Endothelial cell (in vitro differentiated cells): Measurements from ENCODE around the gene KRTAP6-1. TPM values are rescaled to one million over a fixed set of nuclear protein-coding genes. Genes with fewer than 3 reads are reported as not detected.

ENCODE experiments used
- DNase-seq: peaks from one replicate; pipeline ENCODE4 v3.0.0; 2021; ENCODE audit warnings: low spot score
- H3K27ac Mint-ChIP-seq: one replicate; pipeline ENCODE4 v1.8.0; 2021; ENCODE audit warnings: mixed read lengths, inconsistent platforms; ENCODE audit not compliant: unreplicated experiment
- H3K27me3 Mint-ChIP-seq: one replicate; pipeline ENCODE4 v1.8.0; 2021; ENCODE audit warnings: mild to moderate bottlenecking, moderate library complexity, mixed read lengths, inconsistent platforms; ENCODE audit not compliant: unreplicated experiment
- H3K36me3 Mint-ChIP-seq: one replicate; pipeline ENCODE4 v1.8.0; 2021; ENCODE audit warnings: mild to moderate bottlenecking, low read depth, mixed read lengths, inconsistent platforms; ENCODE audit not compliant: unreplicated experiment
- H3K4me1 Mint-ChIP-seq: one replicate; pipeline ENCODE4 v1.8.0; 2021; ENCODE audit warnings: mild to moderate bottlenecking, mixed read lengths, inconsistent platforms; ENCODE audit not compliant: unreplicated experiment
- H3K4me3 Mint-ChIP-seq: one replicate; pipeline ENCODE4 v1.8.0; 2021; ENCODE audit warnings: mild to moderate bottlenecking, mixed read lengths, inconsistent platforms; ENCODE audit not compliant: unreplicated experiment
- H3K9me3 Mint-ChIP-seq: one replicate; pipeline ENCODE4 v1.8.0; 2021; ENCODE audit warnings: mixed read lengths, inconsistent platforms; ENCODE audit not compliant: unreplicated experiment
- total RNA-seq: library from RNA; stranded (reverse); fragmentation: NEBNext Ultra II Directional; extraction: Animal tissue kit (Norgen Biotek cat#: 25700); gene quantifications from one replicate; pipeline ENCODE4 v1.2.1, GENCODE V29; 2021; ENCODE audit not compliant: unreplicated experiment
- TF ChIP-seq, protein P1 (sequence below): fragments of 200-600 bp; sonication (generic); IDR thresholded peaks from one replicate; pipeline ENCODE4 v1.5.0; 2021; ENCODE audit warnings: antibody characterized with exemption; ENCODE audit not compliant: unreplicated experiment

KRTAP6-1 gene
- total RNA-seq, 1 donor from 2014 or later = not detected

- TF ChIP-seq, protein P1, sequence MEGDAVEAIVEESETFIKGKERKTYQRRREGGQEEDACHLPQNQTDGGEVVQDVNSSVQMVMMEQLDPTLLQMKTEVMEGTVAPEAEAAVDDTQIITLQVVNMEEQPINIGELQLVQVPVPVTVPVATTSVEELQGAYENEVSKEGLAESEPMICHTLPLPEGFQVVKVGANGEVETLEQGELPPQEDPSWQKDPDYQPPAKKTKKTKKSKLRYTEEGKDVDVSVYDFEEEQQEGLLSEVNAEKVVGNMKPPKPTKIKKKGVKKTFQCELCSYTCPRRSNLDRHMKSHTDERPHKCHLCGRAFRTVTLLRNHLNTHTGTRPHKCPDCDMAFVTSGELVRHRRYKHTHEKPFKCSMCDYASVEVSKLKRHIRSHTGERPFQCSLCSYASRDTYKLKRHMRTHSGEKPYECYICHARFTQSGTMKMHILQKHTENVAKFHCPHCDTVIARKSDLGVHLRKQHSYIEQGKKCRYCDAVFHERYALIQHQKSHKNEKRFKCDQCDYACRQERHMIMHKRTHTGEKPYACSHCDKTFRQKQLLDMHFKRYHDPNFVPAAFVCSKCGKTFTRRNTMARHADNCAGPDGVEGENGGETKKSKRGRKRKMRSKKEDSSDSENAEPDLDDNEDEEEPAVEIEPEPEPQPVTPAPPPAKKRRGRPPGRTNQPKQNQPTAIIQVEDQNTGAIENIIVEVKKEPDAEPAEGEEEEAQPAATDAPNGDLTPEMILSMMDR = no peak
- DNase-seq = no peak
- H3K4me3 Mint-ChIP-seq = no peak within 1 kb of the TSS
- no peaks in the 10 kb centered on the region for H3K27me3 Mint-ChIP-seq
- peaks cover 9% of the 10 kb centered on the region for H3K36me3 Mint-ChIP-seq
- no peaks in the 10 kb centered on the region for H3K4me1 Mint-ChIP-seq
- no peaks in the 10 kb centered on the region for H3K9me3 Mint-ChIP-seq
- no peak within 1 kb of the TSS for H3K27ac Mint-ChIP-seq
Measured at GRCh38 chr21:30620522-30620921, 6.8 kb upstream of the KRTAP6-1 start, which contains the start of gene KRTAP20-4. Gene KRTAP20-4, plus strand, starts transcription at chr21:30620627.

DNA sequence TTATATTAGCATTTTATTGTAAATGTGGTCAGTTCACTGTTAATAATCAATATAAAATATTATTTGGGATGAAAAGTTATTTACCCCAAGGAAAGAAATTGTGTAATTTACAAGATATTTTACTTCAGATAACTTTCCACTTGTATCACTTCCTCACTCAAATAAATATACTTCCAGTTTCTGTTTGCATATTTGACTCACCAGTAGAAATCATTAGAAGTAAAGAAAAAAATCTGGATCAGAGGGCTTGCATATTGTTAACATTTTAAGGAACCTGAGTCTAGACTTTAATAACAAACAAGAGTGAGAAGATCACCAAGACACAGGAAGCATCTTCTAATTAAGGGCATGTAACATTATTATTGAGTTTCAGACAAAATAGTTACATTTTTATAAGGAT, 6.3 kb upstream of the KRTAP6-1 start:
- no peaks in the 10 kb centered on the region for H3K4me1 Mint-ChIP-seq
- TF ChIP-seq, protein P1 = no peak
- no peak overlapping the region for H3K27ac Mint-ChIP-seq
- no peaks in the 10 kb centered on the region for H3K9me3 Mint-ChIP-seq
- H3K4me3 Mint-ChIP-seq = no peak overlapping the region
- no peaks in the 10 kb centered on the region for H3K27me3 Mint-ChIP-seq
- H3K36me3 Mint-ChIP-seq = peaks cover 9% of the 10 kb centered on the region
- DNase-seq = no peak

DNA sequence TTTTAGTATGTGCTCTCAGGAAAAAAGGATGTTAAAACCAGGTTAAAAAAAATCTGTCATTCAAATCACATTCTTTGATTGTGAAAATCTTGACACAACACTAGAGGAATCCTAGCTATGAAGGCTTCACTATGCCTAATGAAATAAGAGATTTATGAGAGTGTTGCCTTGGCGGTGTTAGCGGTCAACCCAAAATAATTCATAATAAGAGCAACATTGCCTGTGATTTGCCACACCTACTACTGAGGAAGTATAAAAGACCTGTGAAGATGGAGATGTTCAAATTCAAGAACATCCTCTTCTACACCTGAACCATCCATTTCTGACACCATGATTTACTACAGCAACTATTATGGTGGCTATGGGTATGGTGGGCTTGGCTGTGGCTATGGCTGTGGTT, 2.4 kb upstream of the KRTAP6-1 start, which contains the start of gene KRTAP20-1:
KRTAP20-1 (plus strand) TSS at position 301 of the 400 bp plus-strand sequence; CDS start at position 331, 30 bp downstream.
- Mint-ChIP-seq H3K27ac (no peak within 1 kb of the TSS), H3K4me3 (no peak within 1 kb of the TSS), H3K36me3 (no peaks in the 10 kb centered on the region), H3K27me3 (no peaks in the 10 kb centered on the region), H3K4me1 (no peaks in the 10 kb centered on the region), H3K9me3 (no peaks in the 10 kb centered on the region)
- TF ChIP-seq, protein P1 = no peak
- no peak for DNase-seq

DNA sequence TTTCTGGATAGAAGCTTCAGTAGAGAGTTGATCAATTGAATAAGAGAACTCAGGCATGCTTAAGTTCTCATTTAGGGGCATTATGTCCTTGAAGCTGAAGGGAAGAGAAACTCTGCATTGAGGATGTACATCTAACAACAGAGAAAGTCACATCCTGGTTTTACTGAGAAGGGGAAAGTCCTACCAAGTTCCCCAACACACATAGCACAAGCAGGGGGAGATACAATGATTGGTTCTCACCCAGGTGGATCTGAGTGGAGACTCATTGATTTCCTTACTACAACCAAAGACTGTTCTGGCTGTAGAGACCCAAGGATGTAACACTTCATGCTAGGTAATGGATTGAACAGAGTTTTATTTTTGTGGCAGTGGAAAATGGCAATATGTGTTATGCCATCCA, 1.5 kb upstream of the KRTAP6-1 start:
- Mint-ChIP-seq H3K4me1 (no peaks in the 10 kb centered on the region), H3K4me3 (no peak overlapping the region), H3K27ac (no peak overlapping the region), H3K9me3 (no peaks in the 10 kb centered on the region), H3K36me3 (no peaks in the 10 kb centered on the region), H3K27me3 (no peaks in the 10 kb centered on the region)
- DNase-seq = no peak
- TF ChIP-seq, protein P1 = no peak

DNA sequence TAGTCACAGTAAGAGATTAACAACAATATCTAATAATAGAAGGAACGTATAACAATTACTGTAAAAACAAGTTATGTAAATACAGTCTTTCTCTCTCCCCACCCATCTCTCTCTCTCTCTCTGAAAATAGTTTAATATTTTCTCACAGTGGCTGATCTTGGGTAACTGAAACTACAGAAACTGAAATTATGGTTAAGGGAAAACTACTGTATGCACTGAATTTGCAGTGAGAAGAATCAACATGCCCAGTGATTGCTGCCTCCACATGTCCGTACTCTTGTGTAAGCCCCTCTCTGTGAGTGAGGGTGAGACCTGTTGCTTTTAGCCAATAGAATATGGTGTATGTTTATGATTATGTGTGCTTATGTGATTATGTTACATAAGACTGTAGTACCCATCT, 1.6 kb downstream of the KRTAP6-1 start:
- H3K9me3 Mint-ChIP-seq = no peaks in the 10 kb centered on the region
- TF ChIP-seq, protein P1 = no peak

More for the DNA sequence above, 1.6 kb downstream of the KRTAP6-1 start:
- Mint-ChIP-seq H3K4me3 (no peak overlapping the region), H3K27ac (no peak overlapping the region), H3K27me3 (no peaks in the 10 kb centered on the region), H3K4me1 (no peaks in the 10 kb centered on the region), H3K36me3 (no peaks in the 10 kb centered on the region)
- DNase-seq = no peak
